Erythroblast (primary cell): ENCODE results near the gene ALG12.

Experiments
- GATA1 ChIP-seq: IDR thresholded peaks from 2 replicates; pipeline ENCODE4 v1.6.1; 2011; ENCODE audit warnings: low read depth, mild to moderate bottlenecking, control low read depth, low read length, moderate library complexity
- POLR2A ChIP-seq: IDR thresholded peaks from 2 replicates; pipeline ENCODE4 v1.6.1; 2011; ENCODE audit warnings: mild to moderate bottlenecking, low read length

DNA sequence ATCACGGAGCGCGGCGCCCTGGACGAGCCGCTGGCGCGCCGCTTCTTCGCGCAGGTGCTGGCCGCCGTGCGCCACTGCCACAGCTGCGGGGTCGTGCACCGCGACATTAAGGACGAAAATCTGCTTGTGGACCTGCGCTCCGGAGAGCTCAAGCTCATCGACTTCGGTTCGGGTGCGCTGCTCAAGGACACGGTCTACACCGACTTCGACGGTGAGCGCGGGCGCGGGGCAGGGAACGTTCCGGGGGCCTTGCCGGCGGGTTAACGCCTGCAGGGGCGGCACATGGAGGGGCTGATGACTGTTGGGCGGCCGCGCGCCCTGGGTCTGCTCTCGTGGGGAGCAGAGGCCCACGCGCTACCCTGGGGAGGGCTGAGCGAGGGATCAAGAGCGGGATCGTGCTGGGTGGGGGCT is 43.4 kb upstream of the ALG12 start:
- no peak for TF ChIP-seq POLR2A
- no peak for TF ChIP-seq GATA1
